Endothelial cell of umbilical vein (primary cell): ENCODE results near the gene NRP2.

Experiments
- EZH2 ChIP-seq: IDR thresholded peaks from 2 replicates; pipeline ENCODE4 v1.6.1; 2012; ENCODE audit warnings: borderline replicate concordance, low read depth, mild to moderate bottlenecking, moderate library complexity, low read length, inconsistent platforms; ENCODE audit not compliant: severe bottlenecking
- GATA2 ChIP-seq: IDR thresholded peaks from 2 replicates; pipeline ENCODE4 v1.7.0; 2011; ENCODE audit warnings: low read depth, mild to moderate bottlenecking, moderate library complexity, mixed read lengths, low read length; ENCODE audit not compliant: insufficient read length, insufficient read depth
- POLR2A ChIP-seq: IDR thresholded peaks from 2 replicates; pipeline ENCODE4 v1.6.1; 2012; ENCODE audit warnings: low read depth, mild to moderate bottlenecking, control low read depth, low read length
- POLR2AphosphoS5 ChIP-seq: IDR thresholded peaks from 2 replicates; pipeline ENCODE4 v1.6.1; 2012; ENCODE audit warnings: low read depth, mild to moderate bottlenecking, control low read depth, low read length, moderate library complexity; ENCODE audit not compliant: insufficient read depth
- TF ChIP-seq, protein P1 (sequence below): IDR thresholded peaks from 2 replicates; pipeline ENCODE4 v1.6.1; 2011; ENCODE audit not compliant: insufficient read depth, insufficient read length
- TF ChIP-seq, protein P2 (sequence below), 2 donors: IDR thresholded peaks; 1 replicate in 1 of 2; 2 replicates in 1 of 2; pipeline ENCODE4 v1.5.1; 2011; ENCODE audit warnings: low read length in 2 of 2, mild to moderate bottlenecking in 2 of 2, moderate library complexity in 2 of 2, control low read depth in 1 of 2, inconsistent platforms in 1 of 2, low read depth in 1 of 2; ENCODE audit not compliant: insufficient read depth in 1 of 2; ENCODE audit errors: extremely low read depth in 1 of 2

DNA sequence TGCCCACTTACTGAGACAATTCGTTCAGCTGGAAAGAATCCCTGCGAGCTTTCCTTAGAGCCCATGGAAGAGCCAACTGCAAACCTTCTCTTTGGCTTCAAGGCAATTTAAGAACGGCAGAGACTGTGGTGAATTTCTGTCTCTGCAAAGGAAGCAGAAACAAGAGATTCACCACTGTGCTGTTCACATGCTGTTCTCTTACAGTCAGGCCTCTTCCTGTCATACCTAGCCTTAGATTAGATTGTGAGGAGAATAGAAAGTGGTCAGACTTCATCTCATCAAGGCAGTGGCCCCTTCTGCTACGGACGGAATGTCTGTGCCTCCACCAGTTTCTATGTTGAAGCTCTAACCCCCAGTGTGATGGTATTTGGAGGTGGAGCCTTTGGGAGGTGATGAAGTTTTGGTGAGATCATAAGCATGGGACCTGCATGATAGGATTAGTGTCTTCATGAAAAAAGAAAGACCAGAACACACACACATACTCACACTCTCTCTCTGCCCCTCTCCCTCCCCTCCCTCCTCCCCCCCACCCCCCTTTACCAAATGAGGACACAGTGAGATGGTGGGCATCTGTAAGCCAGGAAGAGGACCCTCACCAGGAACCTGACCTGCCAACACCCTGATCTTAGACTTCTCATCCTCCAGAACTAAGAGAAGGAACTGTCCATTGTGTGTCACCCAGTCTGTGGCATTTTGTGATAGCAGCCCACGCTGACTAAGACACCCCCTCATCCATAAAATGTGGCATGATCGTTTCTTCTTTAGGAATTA is 45.6 kb upstream of the NRP2 start:
- TF ChIP-seq, protein P1, sequence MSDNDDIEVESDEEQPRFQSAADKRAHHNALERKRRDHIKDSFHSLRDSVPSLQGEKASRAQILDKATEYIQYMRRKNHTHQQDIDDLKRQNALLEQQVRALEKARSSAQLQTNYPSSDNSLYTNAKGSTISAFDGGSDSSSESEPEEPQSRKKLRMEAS = no peak
- TF ChIP-seq, protein P2, sequence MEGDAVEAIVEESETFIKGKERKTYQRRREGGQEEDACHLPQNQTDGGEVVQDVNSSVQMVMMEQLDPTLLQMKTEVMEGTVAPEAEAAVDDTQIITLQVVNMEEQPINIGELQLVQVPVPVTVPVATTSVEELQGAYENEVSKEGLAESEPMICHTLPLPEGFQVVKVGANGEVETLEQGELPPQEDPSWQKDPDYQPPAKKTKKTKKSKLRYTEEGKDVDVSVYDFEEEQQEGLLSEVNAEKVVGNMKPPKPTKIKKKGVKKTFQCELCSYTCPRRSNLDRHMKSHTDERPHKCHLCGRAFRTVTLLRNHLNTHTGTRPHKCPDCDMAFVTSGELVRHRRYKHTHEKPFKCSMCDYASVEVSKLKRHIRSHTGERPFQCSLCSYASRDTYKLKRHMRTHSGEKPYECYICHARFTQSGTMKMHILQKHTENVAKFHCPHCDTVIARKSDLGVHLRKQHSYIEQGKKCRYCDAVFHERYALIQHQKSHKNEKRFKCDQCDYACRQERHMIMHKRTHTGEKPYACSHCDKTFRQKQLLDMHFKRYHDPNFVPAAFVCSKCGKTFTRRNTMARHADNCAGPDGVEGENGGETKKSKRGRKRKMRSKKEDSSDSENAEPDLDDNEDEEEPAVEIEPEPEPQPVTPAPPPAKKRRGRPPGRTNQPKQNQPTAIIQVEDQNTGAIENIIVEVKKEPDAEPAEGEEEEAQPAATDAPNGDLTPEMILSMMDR (IDR thresholded peaks at IDR 0.05; ENCODE audit: extremely low read depth in 1 of 2, insufficient read depth in 1 of 2, low read depth in 1 of 2, low read length in 2 of 2) = no peak
- TF ChIP-seq POLR2AphosphoS5 (no peak), EZH2 (no peak), POLR2A (no peak), GATA2 (no peak)
